ENCODE data around the gene GPX1.

- TF ChIP-seq CTCF (IDR thresholded peaks at IDR 0.05) (no peak), POLR2A (IDR thresholded peaks at IDR 0.05) (no peak)
Measured at GRCh38 chr3:49385617-49386016, 27.5 kb upstream of the GPX1 start.
